Cardiac septum (tissue), 1 donor: ENCODE results near the gene APOL3. TPM values are rescaled to one million over a fixed set of nuclear protein-coding genes. Genes with fewer than 3 reads are reported as not detected.
A peak's percentile ranks its signal among the peaks of the same experiment; 100 is the strongest.
"Not testable (repeated sequence)": the region's sequence is repeated elsewhere in the genome, so short reads cannot be mapped to it uniquely, and the experiment has no call there.

Source experiments
- DNase-seq: peaks from one replicate; pipeline ENCODE4 v3.0.0-alpha.2; 2020; ENCODE audit warnings: low spot score
- intact Hi-C: fragments of 100-400 bp; cut with DNase I; formaldehyde crosslinking; loops from one replicate; pipeline ENCODE4 v1.14.0; 2022
- total RNA-seq: library from RNA; stranded (reverse); fragmentation: NEBNext Ultra II Directional; extraction: Animal tissue kit (Norgen Biotek cat#: 25700); gene quantifications from one replicate; pipeline ENCODE4 v1.2.1, GENCODE V29; 2021
- donor health status: DM: no; HTN: no; CAD: no.

APOL3 gene
- total RNA-seq, 1 donor from 2014 or later: 22.5 TPM

DNA sequence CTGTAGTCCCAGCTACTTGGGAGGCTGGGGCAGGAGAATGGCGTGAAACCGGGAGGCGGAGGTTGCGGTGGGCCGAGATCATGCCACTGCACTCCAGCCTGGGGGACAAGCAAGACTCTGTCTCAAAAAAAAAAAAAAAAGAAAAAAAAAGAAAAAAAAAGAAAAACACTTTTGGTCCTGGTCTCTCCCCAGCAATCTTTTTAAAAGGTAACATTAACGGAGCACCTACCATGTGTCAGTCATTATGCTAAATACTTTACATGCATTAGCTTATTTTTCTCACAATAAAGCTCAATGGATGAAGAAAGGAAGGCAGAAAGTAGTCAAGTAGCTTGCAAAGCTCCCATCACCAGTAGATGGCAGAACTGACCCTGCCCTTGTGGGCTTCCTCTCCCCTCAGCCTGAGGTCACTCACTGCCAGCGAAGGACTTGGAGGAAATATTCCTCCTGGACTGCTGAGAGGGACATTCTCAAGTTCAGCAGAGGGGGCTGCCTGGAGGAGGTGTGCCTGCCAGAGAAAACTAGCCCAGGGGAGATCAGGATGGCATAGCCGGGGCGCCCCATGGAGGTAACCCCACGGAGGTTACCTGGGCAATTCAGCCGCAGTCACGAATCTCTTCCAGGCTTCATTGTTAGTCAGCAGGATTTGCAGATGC lies 15.5 kb downstream of the APOL3 start:
- intact Hi-C loops: loop anchor here (10.0 kb wide), 2 partner anchors 90 to 340 kb away; partner anchors contain the start of genes APOL2 and TXN2
- no peak for DNase-seq

DNA sequence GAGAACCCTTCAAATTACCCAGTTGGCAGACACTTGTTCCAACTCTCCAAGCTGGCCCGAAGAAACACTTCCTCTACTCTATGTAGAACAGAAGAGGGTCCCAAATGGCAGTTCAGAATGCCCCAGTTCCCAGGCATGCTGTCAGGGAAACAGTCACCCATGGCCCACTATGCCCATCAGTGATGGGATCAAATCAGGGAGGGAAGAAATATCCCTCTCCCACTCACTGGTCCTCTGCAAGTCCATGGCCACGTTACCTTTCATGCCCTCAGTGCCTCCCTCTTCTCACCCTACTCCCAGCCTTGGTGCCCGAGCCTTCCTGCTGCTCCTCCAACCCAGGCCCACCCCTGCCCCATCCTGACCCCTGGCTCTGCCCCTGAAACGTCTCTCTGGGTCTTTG lies 16.6 kb downstream of the APOL3 start:
- no peak for DNase-seq
- intact Hi-C loops: loop anchor here (10.0 kb wide), 2 partner anchors 91 to 341 kb away; partner anchors contain the start of genes APOL2 and TXN2

DNA sequence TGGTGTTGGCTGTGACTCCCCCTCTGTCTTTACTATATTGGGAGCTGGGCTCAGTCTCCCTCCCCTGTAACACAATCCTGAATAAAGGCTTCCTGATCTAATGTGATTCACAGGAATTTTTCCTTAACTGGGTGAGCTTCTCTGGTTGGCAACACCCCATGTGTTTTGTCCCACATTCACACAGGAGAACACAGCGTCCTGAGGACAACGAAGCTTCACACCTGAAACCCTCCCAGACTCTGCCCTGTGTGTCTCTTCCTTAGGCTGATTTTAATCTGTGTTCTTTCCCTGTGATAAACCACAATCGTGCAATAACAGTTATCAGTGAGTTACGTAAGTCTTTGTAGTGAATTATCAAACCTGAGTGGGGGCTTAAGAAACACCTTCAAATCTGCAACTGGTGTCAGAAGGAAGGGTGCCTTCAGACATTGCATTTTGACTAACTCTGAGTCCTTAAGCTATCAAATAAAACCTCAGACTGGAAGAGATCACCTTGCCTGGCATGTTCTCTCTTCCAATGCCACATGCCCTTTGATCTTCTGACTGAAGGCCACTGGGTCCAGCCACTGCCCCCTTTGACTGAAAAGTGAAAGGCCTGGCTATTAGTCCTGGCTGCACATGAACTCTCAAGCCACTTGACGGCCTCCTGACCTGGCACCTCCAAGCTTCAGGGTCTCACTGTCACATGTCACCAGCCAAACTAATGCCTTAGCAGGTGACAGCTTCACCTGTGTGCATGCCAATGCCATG lies 17.3 kb downstream of the APOL3 start:
- DNase-seq: no peak
- intact Hi-C loops: loop anchor here (10.0 kb wide), 2 partner anchors 92 to 342 kb away; partner anchors contain the start of genes APOL2 and TXN2

DNA sequence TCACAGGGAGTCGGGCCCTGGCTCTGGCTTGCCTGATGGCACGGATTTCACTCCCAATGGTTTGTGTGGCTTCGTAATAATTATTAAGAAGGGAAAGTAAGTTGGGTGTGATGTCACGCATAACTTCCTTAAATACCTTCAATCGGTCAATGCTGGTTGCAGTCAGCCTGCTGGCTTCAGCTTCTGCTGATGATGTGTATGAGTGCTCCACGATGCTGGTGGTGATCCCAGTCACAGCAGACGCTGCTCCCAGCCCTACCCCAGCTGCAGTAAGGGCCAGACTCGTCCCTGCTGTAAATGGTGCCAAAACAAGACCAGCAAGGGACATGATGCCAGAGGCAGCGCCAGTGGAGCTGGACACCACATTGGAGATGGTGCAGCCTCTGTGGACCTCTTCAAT lies 19.1 kb downstream of the APOL3 start:
- intact Hi-C loops: loop anchor here (10.0 kb wide), 2 partner anchors 93 to 343 kb away; partner anchors contain the start of genes APOL2 and TXN2
- no peak for DNase-seq

DNA sequence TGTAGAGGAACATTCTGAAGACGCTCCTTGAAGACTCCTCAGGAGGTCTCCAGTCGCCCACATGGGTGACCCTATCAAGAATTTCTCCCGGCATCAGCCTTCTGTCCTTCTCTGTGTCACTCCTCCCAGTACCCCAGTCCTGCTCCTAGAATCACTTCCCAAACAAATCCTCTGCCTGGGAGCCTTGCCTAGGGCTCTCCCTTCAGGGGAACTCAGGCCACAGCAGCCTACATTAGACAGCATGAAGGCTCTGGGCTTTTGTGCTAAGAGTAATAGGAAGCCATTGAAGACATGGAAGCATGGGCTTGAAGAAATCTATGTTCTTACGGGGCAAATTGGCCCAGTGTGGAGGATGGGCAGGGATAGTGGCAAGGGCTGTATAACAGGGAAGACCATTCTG lies 21.8 kb downstream of the APOL3 start:
- DNase-seq, intact Hi-C loops: not testable (repeated sequence)

DNA sequence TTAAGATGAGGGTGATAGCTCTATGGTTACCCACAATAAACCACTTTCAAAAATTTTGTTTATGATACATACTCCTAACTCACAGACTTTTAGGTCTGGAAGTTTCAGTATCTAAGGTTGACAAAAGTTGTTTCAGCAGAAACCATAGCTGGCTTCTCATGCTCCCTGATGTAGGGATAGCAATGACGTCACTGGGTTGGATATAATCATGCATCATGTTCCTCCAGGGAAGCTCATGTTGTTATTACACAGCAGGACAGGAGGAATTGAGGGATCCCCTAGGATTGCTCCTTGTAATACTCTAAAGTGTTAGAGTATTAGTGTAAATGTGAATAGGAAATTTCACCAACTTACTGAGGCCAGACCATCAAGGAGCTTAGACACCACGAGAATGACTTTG lies 23.6 kb downstream of the APOL3 start:
- intact Hi-C loops: no loop called here
- DNase-seq: no peak

DNA sequence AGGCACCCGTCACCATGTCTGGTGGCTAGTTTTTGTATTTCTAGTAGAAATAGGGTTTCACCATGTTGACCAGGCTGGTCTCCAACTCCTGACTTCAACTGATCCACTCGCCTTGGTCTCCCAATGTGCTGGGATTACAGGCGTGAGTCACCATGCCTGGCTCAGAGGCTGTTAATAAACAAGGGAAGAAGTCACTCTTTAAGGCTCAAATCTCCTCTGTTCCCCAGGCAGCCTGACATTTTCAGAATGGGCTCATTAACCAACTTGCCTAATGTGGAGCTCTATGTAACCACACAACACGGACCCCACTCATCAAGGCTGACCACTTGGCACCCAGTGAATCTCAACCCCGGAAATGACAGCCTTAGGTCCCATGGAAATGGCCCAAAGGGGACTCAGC lies 24.1 kb downstream of the APOL3 start:
- DNase-seq: no peak
- intact Hi-C loops: no loop called here

DNA sequence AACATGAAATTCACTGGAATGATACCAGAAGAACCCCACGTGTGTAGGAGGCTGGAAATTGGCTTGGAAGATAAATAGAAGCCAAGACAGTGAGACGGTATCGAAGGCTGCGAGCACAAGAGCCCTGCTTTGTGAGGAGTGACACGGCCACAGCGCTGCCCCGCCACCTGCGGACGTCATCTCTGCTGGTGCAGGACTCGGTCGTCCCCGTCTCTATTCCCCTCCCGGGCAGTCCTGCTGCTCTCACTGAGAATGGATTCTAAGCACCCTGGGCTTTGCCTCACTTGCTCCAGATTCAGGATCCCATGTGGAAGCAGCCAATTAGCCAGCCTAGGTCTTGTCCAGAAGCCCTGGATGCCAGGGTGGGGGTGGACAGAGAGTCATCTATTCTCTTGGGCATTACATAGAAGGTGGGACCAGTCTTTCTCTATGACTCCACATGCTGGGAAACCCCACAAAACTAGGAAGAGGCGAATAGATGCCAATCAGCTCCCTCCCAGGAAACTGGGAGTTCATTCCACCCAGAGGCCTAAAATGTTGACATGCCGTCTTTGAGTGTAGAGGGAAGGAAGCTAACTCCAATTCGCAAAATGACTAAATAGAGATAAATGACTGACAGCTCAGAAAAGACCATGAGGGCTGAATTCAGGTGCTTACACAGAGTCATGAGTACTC lies 25.1 kb downstream of the APOL3 start:
- intact Hi-C loops: no loop called here
- DNase-seq: no peak

DNA sequence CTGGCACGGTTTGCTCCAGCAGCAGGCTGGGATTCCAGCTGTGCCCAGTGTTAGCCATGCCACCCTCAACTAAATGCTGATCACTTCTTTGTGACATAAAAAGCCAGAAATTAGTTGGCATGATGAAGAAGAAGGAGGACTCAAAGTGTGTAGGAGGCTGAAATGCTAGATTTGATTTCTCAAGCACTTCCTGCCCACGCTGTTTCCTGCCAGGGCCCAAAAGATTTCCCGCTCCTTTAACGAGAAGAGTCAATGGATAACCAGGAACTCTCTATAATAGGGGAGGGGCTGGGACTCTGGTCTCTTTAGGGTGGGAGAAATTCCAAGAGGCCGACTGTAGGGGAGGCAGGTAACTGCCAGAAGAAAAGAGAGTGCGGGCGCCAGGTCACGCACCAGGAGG lies 26.4 kb downstream of the APOL3 start:
- intact Hi-C loops: no loop called here
- DNase-seq: no peak

DNA sequence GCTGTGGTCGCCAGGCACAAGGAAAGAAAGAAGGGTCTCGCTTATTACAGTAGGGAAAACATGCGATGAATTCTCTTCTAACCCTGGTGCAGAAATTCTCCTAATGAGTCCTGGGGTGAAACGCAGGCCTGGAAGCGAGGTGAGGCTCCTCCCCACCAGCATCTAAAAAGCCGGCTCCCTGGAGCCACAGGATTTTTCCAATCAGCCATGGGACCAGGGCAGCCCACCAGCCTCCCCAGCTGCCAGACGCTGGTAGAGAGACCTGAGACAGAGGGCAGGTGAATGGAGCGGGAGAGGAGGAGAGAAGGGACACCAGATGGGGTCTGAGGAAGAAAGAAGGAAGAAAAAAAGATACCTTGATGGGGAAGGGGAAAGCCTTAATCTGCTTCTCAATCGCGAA lies 28.6 kb downstream of the APOL3 start:
- DNase-seq: no peak
- intact Hi-C loops: no loop called here

DNA sequence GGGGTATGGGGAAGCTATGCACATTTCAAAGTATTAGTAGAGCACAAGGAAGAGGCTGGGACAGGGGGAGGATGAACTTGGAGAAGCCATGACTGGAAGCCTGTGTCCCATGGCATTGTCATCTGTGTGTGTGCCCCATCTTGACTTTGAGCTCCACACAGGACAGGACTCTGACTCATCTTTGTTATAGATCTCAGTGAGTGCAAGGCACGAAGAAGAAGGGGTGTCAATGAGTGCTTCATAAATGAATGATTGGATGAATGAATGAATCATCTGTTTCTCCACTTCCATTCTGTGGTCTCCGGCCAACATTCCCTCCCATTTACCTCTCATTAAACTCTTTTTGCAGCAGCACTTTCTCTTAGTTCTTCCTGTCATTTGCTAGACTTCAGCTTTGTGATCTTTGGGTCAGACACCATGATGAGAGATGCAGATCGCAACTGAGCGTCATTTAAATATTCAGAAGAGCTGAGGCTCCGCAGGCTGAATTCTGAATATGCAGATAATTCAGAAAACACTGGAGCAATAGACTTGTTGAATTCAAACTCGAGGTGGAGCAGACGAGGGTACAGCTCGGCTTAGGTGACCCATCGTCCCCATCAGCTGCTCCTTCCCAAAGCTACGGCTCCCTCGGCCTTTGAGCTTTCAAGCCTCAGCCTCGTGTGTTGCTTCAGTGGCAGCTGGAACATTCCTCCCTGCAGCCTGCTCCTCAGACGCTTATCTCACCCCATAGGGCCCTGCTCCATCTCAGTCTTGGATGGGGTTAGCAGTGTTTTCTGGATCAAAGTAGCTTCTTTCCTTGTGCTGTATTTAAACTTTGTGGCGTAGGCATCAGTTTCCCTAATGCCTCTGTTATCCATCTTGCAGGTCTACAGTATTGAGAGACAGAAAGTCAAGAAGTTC lies 30.8 kb downstream of the APOL3 start:
- intact Hi-C loops: no loop called here
- DNase-seq: no peak

DNA sequence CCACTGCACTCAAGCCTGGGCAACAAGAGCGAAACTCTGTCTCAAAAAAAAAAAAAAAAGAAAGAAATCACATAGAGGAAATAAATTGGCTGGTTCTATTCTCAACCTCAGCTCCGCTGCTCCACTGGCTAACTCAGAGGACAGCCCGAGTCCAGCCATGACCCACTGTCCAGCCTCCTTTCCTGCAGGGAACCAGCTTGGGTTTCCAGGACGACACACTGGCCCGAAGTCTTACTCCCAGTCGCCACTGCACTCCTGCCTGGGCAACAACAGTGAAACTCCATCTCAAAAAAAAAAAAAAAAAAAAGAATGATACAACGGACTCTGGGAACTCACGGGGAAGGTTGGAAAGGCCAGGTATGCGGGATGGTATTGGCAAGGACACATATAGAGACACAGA lies 31.5 kb downstream of the APOL3 start:
- DNase-seq: no peak
- intact Hi-C loops: no loop called here

DNA sequence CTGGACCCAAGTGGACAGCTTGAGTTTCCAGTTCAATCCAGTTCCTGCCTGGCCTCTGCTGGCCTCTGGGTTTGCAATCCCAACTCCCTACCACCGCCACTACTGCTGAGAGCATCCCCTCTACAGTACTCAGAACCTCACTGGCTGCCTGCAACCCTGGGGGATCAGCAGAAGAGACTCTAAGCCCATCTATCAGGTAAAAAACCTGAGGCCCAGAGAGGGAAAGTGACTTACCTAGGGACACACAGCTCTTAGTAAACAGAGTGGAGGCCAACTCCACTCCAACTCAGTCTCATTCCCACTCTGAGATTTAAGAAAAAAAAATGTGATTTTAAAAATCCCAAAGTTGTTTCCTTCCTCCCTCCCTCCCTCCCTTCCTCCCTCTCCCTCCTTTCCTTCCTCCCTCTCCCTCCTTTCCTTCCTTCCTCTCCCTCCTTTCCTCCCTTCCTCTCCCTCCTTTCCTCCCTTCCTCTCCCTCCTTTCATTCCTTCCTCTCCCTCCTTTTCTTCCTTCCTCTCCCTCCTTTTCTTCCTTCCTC lies 34.5 kb downstream of the APOL3 start:
- intact Hi-C loops: loop anchor here (1.0 to 2.0 kb wide), 3 partner anchors 59 to 499 kb away; no protein-coding TSS in a partner anchor
- no peak for DNase-seq

DNA sequence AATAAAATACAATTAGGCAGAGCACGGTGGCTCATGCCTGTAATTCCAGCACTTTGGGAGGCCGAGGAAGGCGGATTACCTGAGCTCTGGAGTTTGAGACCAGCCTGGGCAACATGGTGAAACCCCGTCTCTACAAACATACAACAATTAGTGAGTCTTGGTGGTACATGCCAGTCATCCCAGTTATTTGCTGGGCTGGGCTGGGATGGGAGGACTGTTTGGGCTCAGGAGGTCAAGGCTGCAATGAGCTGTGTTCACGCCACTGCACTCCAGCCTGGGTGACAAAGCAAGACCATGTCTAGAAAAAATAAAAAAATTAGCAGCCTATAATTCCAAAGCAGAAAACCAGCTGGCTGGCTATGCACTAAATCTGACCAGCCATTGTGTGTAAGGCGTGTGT lies 35.1 kb downstream of the APOL3 start:
- intact Hi-C loops: loop anchor here (1.0 to 2.0 kb wide), 3 partner anchors 59 to 499 kb away; no protein-coding TSS in a partner anchor
- DNase-seq: no peak

DNA sequence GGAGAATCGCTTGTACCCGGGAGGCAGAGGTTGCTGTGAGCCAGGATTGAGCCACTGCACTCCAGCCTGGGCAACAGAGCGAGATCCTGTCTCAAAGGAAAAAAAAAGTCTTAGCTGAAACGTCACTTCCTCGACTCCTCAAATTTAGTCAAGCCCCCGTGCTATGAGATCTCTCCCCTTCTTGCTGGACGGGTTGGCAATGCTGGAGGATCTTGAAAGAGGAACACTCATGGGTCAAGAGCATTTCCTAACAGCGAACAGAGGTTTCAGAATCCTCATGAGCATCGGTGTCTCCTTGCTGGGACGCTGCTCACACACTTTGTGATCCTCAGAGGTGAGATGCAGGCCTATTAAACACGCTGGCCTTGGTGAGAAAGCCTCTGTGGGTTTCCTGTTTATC lies 35.9 kb downstream of the APOL3 start:
- intact Hi-C loops: loop anchor here (1.0 to 5.0 kb wide), 4 partner anchors 58 to 498 kb away; no protein-coding TSS in a partner anchor
- DNase-seq: no peak

DNA sequence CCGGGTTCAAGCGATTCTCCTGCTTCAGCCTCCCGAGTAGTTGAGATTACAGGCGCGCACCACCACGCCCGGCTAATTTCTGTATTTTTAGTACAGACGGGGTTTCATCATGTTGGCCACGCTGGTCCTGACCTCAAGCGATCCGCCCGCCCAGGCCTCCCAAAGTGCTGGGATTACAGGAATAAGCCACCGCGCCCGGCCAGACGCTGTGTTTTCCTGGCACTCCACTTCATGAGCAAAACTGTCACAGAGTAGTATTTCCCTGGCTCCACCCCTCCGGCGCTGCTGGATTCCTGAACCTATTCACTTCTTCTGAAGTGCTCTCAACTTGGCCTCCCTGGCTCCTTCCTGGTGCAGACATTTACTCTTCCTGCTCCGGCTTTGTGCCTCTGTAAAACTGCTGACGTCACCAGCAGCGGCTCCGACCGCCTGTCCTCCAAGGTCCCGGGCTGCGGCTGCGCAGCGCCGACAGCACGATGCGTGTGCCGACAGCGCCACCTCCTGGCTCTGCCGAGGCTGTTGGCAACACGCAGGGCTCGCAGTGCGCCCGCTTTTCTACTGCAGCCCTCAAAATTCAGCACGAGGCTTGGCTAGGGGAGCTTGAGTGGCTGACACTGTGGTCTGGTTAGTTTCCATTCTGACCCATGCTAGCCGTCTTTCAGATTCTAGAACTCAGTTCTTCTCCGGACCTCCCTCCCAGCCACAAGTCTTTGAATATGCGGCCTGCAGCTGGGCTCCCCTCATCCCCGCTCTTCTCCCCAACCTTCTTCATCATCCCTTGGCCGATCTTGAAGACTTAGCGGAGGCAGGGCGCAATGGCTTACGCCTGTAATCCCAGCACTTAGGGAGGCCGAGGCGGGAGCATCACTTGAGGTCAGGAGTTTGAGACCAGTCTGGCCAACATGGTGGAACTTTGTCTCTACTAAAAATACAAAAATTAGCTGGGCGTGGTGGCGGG lies 36.6 kb downstream of the APOL3 start:
- intact Hi-C loops: loop anchor here (2.0 to 5.0 kb wide), 4 partner anchors 57 to 693 kb away; no protein-coding TSS in a partner anchor
- peak; percentile 96 for DNase-seq

DNA sequence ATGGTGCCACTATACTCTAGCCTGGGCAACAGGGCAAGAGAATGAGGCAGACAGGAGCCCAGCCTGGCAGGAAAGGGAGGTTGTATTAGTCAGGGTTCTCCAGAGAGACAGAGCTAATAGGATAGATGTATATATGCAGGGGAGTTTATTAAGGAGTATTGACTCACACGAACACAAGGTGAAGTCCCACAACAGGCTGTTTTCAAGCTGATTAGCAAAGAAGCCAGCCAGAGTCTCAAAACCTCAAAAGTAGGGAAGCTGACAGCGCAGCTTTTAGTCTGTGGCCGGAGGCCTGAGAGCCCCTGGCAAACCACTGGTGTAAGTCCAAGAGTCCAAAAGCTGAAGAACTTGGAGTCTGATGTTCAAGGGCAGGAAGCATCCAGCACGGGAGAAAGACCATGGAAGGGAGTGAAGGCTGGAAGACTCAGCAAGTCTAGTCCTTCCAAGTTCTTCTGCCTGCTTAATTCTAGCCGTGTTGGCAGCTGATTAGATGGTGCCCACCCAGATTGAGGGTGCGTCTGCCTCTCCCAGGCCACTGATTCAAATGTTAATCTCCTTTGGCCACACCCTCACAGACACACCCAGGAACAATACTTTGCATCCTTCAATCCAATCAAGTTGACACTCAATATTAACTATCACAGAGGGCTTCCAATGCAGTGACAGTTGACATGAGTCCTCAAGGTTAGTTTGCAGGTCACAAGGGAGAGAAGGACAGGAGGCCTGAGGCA lies 39.8 kb downstream of the APOL3 start:
- intact Hi-C loops: loop anchor here (5.0 kb wide), 1 partner anchor 173 kb away; no protein-coding TSS in a partner anchor
- DNase-seq: not testable (repeated sequence)
